Endothelial cell of umbilical vein (primary cell): ENCODE results near the gene SGO1. TPM values are rescaled to one million over a fixed set of nuclear protein-coding genes. Genes with fewer than 3 reads are reported as not detected.

Experiments used
- BruUV-seq: library from RNA; stranded (reverse); fragments of 400-500 nt; replicated peaks from 2 replicates; lab custom pipeline; 2021; lab: Mats Ljungman, UMichigan
- CTCF ChIA-PET: fragments of 300-600, 350-600 bp; sonication (Branson Sonifier 250); formaldehyde crosslinking; loops from one replicate; lab custom pipeline; 2021; ENCODE audit warnings: antibody characterized with exemption, inconsistent platforms; lab: Charles Lee
- POLR2A ChIA-PET: fragments of 300-600, 350-600 bp; sonication (Branson Sonifier 250); formaldehyde crosslinking; loops from one replicate; lab custom pipeline; 2021; ENCODE audit warnings: antibody characterized with exemption, inconsistent platforms; lab: Charles Lee
- DNase-seq: peaks from one replicate; pipeline ENCODE4 v3.0.0-alpha.2; 2011; ENCODE audit warnings: low read depth, low spot score
- FAIRE-seq: peaks from 2 replicates; lab custom pipeline; 2011; peaks lifted over from hg19 to GRCh38; lab: Jason Lieb, UNC
- H2AFZ ChIP-seq: 2 replicates; pipeline ENCODE4 v1.6.0; 2012; ENCODE audit warnings: low read depth, low read length, control low read depth, inconsistent platforms
- H3K27ac ChIP-seq: 2 replicates; pipeline ENCODE4 v1.5.1; 2011; ENCODE audit warnings: low read depth, mild to moderate bottlenecking, control low read depth, low read length, moderate library complexity; ENCODE audit not compliant: insufficient read depth
- H3K27me3 ChIP-seq, 2 experiments: 2 replicates each; pipeline versions ENCODE4 v1.6.0 to v1.6.1; 2011; ENCODE audit warnings: low read length in 2 of 2, mixed read lengths in 1 of 2; ENCODE audit not compliant: control insufficient read depth in 2 of 2, insufficient read depth in 2 of 2
- H3K36me3 ChIP-seq, 2 experiments: 2 replicates in 1 of 2; 3 replicates in 1 of 2; pipeline ENCODE4 v1.5.1; 2011; ENCODE audit warnings: low read length in 2 of 2, mild to moderate bottlenecking in 1 of 2, moderate library complexity in 1 of 2; ENCODE audit not compliant: control insufficient read depth in 2 of 2, insufficient read depth in 2 of 2; ENCODE audit errors: extremely low read depth in 1 of 2
- H3K4me1 ChIP-seq: 3 replicates; pipeline ENCODE4 v1.5.1; 2011; ENCODE audit warnings: mild to moderate bottlenecking, low read length; ENCODE audit not compliant: control insufficient read depth, insufficient read depth; ENCODE audit errors: extremely low read depth
- H3K4me2 ChIP-seq: 2 replicates; pipeline ENCODE4 v1.6.1; 2011; ENCODE audit warnings: low read length, control low read depth, mixed read lengths; ENCODE audit not compliant: insufficient read depth
- H3K4me3 ChIP-seq, 3 experiments: fragments of 200-600 bp in 1 of 3; sonication (generic), shearing (Covaris generic) in 1 of 3; replicated peaks in 1 of 3; 2 replicates each; pipeline ENCODE4 v1.5.1; 2011 to 2016; ENCODE audit warnings: control low read depth in 3 of 3, low read length in 3 of 3, mild to moderate bottlenecking in 2 of 3, inconsistent platforms in 1 of 3, low read depth in 1 of 3, moderate library complexity in 1 of 3; ENCODE audit not compliant: insufficient read depth in 1 of 3
- H3K79me2 ChIP-seq: 2 replicates; pipeline ENCODE4 v1.6.0; 2012; ENCODE audit warnings: low read length, inconsistent platforms; ENCODE audit not compliant: control insufficient read depth, insufficient read depth
- H3K9ac ChIP-seq: replicated peaks from 2 replicates; pipeline ENCODE3; 2011; ENCODE audit warnings: low read length, control low read depth; ENCODE audit not compliant: insufficient read depth; ENCODE audit errors: extremely low read depth
- H3K9me1 ChIP-seq: replicated peaks from 3 replicates; pipeline ENCODE4 v1.6.0; 2011; ENCODE audit warnings: mild to moderate bottlenecking, low read length; ENCODE audit not compliant: control insufficient read depth, insufficient read depth; ENCODE audit errors: extremely low read depth
- H3K9me3 ChIP-seq: replicated peaks from 2 replicates; pipeline ENCODE4 v1.5.1; 2012; ENCODE audit warnings: low read length, inconsistent platforms; ENCODE audit not compliant: control insufficient read depth, insufficient read depth
- H4K20me1 ChIP-seq: replicated peaks from 2 replicates; pipeline ENCODE3; 2011; ENCODE audit warnings: mild to moderate bottlenecking, low read length; ENCODE audit not compliant: control insufficient read depth, insufficient read depth; ENCODE audit errors: extremely low read depth
- EZH2 ChIP-seq: IDR thresholded peaks from 2 replicates; pipeline ENCODE4 v1.6.1; 2012; ENCODE audit warnings: borderline replicate concordance, low read depth, mild to moderate bottlenecking, moderate library complexity, low read length, inconsistent platforms; ENCODE audit not compliant: severe bottlenecking
- FOS ChIP-seq: IDR thresholded peaks from 2 replicates; pipeline ENCODE4 v1.6.1; 2011; ENCODE audit warnings: mild to moderate bottlenecking, low read length, moderate library complexity, borderline replicate concordance; ENCODE audit not compliant: insufficient read depth
- GATA2 ChIP-seq: IDR thresholded peaks from 2 replicates; pipeline ENCODE4 v1.7.0; 2011; ENCODE audit warnings: low read depth, mild to moderate bottlenecking, moderate library complexity, mixed read lengths, low read length; ENCODE audit not compliant: insufficient read length, insufficient read depth
- JUN ChIP-seq: IDR thresholded peaks from 2 replicates; pipeline ENCODE4 v1.6.1; 2011; ENCODE audit warnings: borderline replicate concordance, low read depth; ENCODE audit not compliant: insufficient read length, insufficient read depth
- MYC ChIP-seq: IDR thresholded peaks from one replicate; pipeline ENCODE4 v1.6.1; 2011; ENCODE audit warnings: mild to moderate bottlenecking, low read depth, low read length
- POLR2A ChIP-seq: IDR thresholded peaks from 2 replicates; pipeline ENCODE4 v1.6.1; 2012; ENCODE audit warnings: low read depth, mild to moderate bottlenecking, control low read depth, low read length
- POLR2AphosphoS5 ChIP-seq: IDR thresholded peaks from 2 replicates; pipeline ENCODE4 v1.6.1; 2012; ENCODE audit warnings: low read depth, mild to moderate bottlenecking, control low read depth, low read length, moderate library complexity; ENCODE audit not compliant: insufficient read depth
- dilution Hi-C: fragments of 300-500 bp; cut with MboI; formaldehyde crosslinking; loops from one replicate; pipeline ENCODE4 v1.15.0; 2019; ENCODE audit warnings: low sequenced_read_pairs; ENCODE audit not compliant: extremely low pct_ligation_motif_present
- intact Hi-C: fragments of 100-400 bp; cut with micrococcal nuclease; formaldehyde crosslinking; loops from one replicate; pipeline ENCODE4 v1.10.0; 2022
- polyA plus RNA-seq, 4 experiments: library from polyadenylated mRNA; depleted of rRNA in 3 of 4; stranded (reverse) in 3 of 4; unstranded in 1 of 4; fragments of >200 nt; gene quantifications; 2 replicates each; pipeline versions ENCODE4 v1.2.1 to v1.2.3, GENCODE V29; 2011 to 2012; ENCODE audit warnings: missing spikeins in 1 of 4
- total RNA-seq: library from RNA; stranded (reverse); gene quantifications from 2 replicates; pipeline ENCODE4 v1.2.3, GENCODE V29; 2021
- TF ChIP-seq, protein P1 (sequence below): IDR thresholded peaks from 2 replicates; pipeline ENCODE4 v1.6.1; 2011; ENCODE audit not compliant: insufficient read depth, insufficient read length
- TF ChIP-seq, protein P2 (sequence below), 2 donors: IDR thresholded peaks; 1 replicate in 1 of 2; 2 replicates in 1 of 2; pipeline ENCODE4 v1.5.1; 2011; ENCODE audit warnings: low read length in 2 of 2, mild to moderate bottlenecking in 2 of 2, moderate library complexity in 2 of 2, control low read depth in 1 of 2, inconsistent platforms in 1 of 2, low read depth in 1 of 2; ENCODE audit not compliant: insufficient read depth in 1 of 2; ENCODE audit errors: extremely low read depth in 1 of 2

The SGO1 gene
- total and polyA plus RNA-seq, 2 donors (not counting 3 experiments of a cell fraction or from before 2014, with no cell fraction given): 2.0 to 21.7 TPM

DNA sequence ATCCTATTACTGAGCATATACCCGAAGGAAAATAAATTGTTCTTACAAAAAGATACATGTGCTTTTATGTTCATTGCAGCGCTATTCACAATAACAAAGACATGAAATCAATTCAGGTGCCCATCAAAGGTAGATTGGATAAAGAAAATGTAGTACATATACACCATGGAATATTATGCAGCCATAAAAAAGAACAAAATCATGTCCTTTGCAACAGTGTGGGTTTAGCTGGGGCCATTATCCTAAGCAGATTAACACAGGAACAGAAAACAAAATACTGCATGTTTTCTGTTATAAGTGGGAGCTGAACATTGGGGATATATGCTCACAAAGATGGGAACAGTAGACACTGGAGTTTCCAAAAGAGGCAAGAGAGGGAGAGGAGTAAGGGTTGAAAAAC is 42.5 kb downstream of the SGO1 start:
- ChIA-PET CTCF (no interaction called here), POLR2A (no interaction called here)
- Histone ChIP-seq H3K27me3 (no peaks in the 10 kb centered on the region), H4K20me1 (no peaks in the 10 kb centered on the region), H3K9me1 (no peaks in the 10 kb centered on the region), H3K36me3 (no peaks in the 10 kb centered on the region), H3K9ac (no peak overlapping the region), H3K27ac (no peak overlapping the region), H3K4me3 (no peak overlapping the region), H2AFZ (no peak overlapping the region), H3K79me2 (no peaks in the 10 kb centered on the region), H3K4me1 (no peaks in the 10 kb centered on the region), H3K9me3 (no peaks in the 10 kb centered on the region), H3K4me2 (no peak overlapping the region)
- no TSS peak for BruUV-seq
- dilution Hi-C loops (no loop called here), intact Hi-C loops (no loop called here)
- DNase-seq (no peak), FAIRE-seq (no peak)
- no peak for TF ChIP-seq POLR2AphosphoS5
- no peak for TF ChIP-seq EZH2
- TF ChIP-seq POLR2A: no peak
- TF ChIP-seq, protein P1, sequence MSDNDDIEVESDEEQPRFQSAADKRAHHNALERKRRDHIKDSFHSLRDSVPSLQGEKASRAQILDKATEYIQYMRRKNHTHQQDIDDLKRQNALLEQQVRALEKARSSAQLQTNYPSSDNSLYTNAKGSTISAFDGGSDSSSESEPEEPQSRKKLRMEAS: no peak
- TF ChIP-seq, protein P2, sequence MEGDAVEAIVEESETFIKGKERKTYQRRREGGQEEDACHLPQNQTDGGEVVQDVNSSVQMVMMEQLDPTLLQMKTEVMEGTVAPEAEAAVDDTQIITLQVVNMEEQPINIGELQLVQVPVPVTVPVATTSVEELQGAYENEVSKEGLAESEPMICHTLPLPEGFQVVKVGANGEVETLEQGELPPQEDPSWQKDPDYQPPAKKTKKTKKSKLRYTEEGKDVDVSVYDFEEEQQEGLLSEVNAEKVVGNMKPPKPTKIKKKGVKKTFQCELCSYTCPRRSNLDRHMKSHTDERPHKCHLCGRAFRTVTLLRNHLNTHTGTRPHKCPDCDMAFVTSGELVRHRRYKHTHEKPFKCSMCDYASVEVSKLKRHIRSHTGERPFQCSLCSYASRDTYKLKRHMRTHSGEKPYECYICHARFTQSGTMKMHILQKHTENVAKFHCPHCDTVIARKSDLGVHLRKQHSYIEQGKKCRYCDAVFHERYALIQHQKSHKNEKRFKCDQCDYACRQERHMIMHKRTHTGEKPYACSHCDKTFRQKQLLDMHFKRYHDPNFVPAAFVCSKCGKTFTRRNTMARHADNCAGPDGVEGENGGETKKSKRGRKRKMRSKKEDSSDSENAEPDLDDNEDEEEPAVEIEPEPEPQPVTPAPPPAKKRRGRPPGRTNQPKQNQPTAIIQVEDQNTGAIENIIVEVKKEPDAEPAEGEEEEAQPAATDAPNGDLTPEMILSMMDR (IDR thresholded peaks at IDR 0.05; ENCODE audit: extremely low read depth in 1 of 2, insufficient read depth in 1 of 2, low read depth in 1 of 2, low read length in 2 of 2): no peak
- no peak for TF ChIP-seq FOS
- no peak for TF ChIP-seq JUN
- TF ChIP-seq GATA2: no peak
- TF ChIP-seq MYC: no peak
